PC-3 (cell line): ENCODE results near the gene NET1. TPM values are rescaled to one million over a fixed set of nuclear protein-coding genes. Genes with fewer than 3 reads are reported as not detected.
A peak's percentile ranks its signal among the peaks of the same experiment; 100 is the strongest.

Experiments used
- ATAC-seq: fragments of 200-7000 bp; cut with Tn5 transposase; 2 replicates; pipeline ENCODE4 v1.9.1; 2020; ENCODE audit warnings: mild to moderate bottlenecking, moderate library complexity
- BruUV-seq: library from RNA; stranded (reverse); fragments of 400-500 nt; replicated peaks from 2 replicates; lab custom pipeline; 2021; lab: Mats Ljungman, UMichigan
- CTCF ChIA-PET: fragments of 300-600 bp; sonication (Branson Sonifier 250); formaldehyde crosslinking; loops from one replicate; lab custom pipeline; 2022; ENCODE audit warnings: antibody characterized with exemption; lab: Charles Lee
- POLR2A ChIA-PET: fragments of 300-600 bp; sonication (Branson Sonifier 250); formaldehyde crosslinking; loops from one replicate; lab custom pipeline; 2022; ENCODE audit warnings: antibody characterized with exemption; ENCODE audit not compliant: unreplicated experiment; lab: Charles Lee
- DNase-seq: peaks from one replicate; pipeline ENCODE4 v3.0.0-alpha.2; 2015
- H2AFZ ChIP-seq: fragments of 300-600 bp; sonication (generic); 2 replicates; pipeline ENCODE4 v1.6.0; 2016; ENCODE audit warnings: antibody characterized with exemption, low read length
- H3F3A ChIP-seq: fragments of 300-600 bp; sonication (generic); one replicate; pipeline ENCODE4 v1.6.0; 2017; ENCODE audit warnings: antibody characterized with exemption, low read length, control low read depth, mild to moderate bottlenecking; ENCODE audit not compliant: unreplicated experiment
- H3K27ac ChIP-seq: fragments of 300-600 bp; sonication (generic); 2 replicates; pipeline ENCODE4 v1.5.1; 2016; ENCODE audit warnings: mild to moderate bottlenecking, low read length
- H3K27me3 ChIP-seq: fragments of 300-600 bp; sonication (generic); 2 replicates; pipeline ENCODE4 v1.6.1; 2016; ENCODE audit warnings: low read length, mixed read lengths
- H3K36me3 ChIP-seq: fragments of 300-600 bp; sonication (generic); 2 replicates; pipeline ENCODE4 v1.6.1; 2016; ENCODE audit warnings: low read depth, mixed run types, low read length, mixed read lengths
- H3K4me1 ChIP-seq: fragments of 300-600 bp; sonication (generic); 2 replicates; pipeline ENCODE4 v1.5.1; 2016; ENCODE audit warnings: low read length; ENCODE audit not compliant: insufficient read depth
- H3K4me2 ChIP-seq: fragments of 300-600 bp; sonication (generic); 2 replicates; pipeline ENCODE4 v1.6.0; 2016; ENCODE audit warnings: low read length
- H3K4me3 ChIP-seq: fragments of 300-600 bp; sonication (generic); 2 replicates; pipeline ENCODE4 v1.5.1; 2016; ENCODE audit warnings: mild to moderate bottlenecking, low read length, mixed read lengths
- H3K79me2 ChIP-seq: fragments of 300-600 bp; sonication (generic); 2 replicates; pipeline ENCODE4 v1.6.1; 2017; ENCODE audit warnings: low read length, mixed read lengths
- H3K9ac ChIP-seq: fragments of 300-600 bp; sonication (generic); 2 replicates; pipeline ENCODE4 v1.6.0; 2016; ENCODE audit warnings: mild to moderate bottlenecking, low read length
- H3K9me2 ChIP-seq: fragments of 300-600 bp; sonication (generic); replicated peaks from 2 replicates; pipeline ENCODE4 v1.6.1; 2016; ENCODE audit warnings: mixed run types, low read length, mixed read lengths
- H3K9me3 ChIP-seq: fragments of 300-600 bp; sonication (generic); 2 replicates; pipeline ENCODE4 v1.6.1; 2016; ENCODE audit warnings: low read length, mixed read lengths
- H4K20me1 ChIP-seq: fragments of 300-600 bp; sonication (generic); 2 replicates; pipeline ENCODE4 v1.6.1; 2016; ENCODE audit warnings: low read length, mixed read lengths
- CTCF ChIP-seq: fragments of 300-600 bp; sonication (generic); conservative IDR thresholded peaks from 2 replicates; pipeline ENCODE4 v1.5.1; 2017; ENCODE audit warnings: antibody characterized with exemption, low read depth, mild to moderate bottlenecking, low read length
- EZH2 ChIP-seq: fragments of 300-600 bp; sonication (generic); IDR thresholded peaks from one replicate; pipeline ENCODE4 v1.6.1; 2017; ENCODE audit warnings: antibody characterized with exemption, mild to moderate bottlenecking, low read length; ENCODE audit not compliant: unreplicated experiment
- EZH2phosphoT487 ChIP-seq: fragments of 300-600 bp; sonication (generic); IDR thresholded peaks from 2 replicates; pipeline ENCODE4 v1.6.1; 2018; ENCODE audit warnings: mild to moderate bottlenecking, antibody characterized with exemption, low read length, borderline replicate concordance
- intact Hi-C: fragments of 100-400 bp; cut with micrococcal nuclease; formaldehyde crosslinking; loops from 2 replicates; pipeline ENCODE4 v1.9.0; 2023
- total RNA-seq: library from RNA; depleted of rRNA; stranded (reverse); fragments of >200 nt; gene quantifications from 2 replicates; pipeline ENCODE4 v1.2.3, GENCODE V29; 2014

NET1 gene
- total RNA-seq, 1 experiment from 2014 or later, result 88.2 TPM

GRCh38 chr10:5504146-5505072 is 92.1 kb downstream of the NET1 start:
- Histone ChIP-seq H2AFZ (no peak overlapping the region), H3K4me2 (no peak overlapping the region), H3F3A (no peaks in the 10 kb centered on the region), H3K9me2 (no peaks in the 10 kb centered on the region), H3K4me1 (peaks cover 19% of the 10 kb centered on the region), H3K79me2 (no peaks in the 10 kb centered on the region), H3K9me3 (no peaks in the 10 kb centered on the region), H4K20me1 (no peaks in the 10 kb centered on the region), H3K27ac (no peak overlapping the region), H3K4me3 (no peak overlapping the region), H3K27me3 (no peaks in the 10 kb centered on the region), H3K9ac (no peak overlapping the region), H3K36me3 (no peaks in the 10 kb centered on the region)
- no TSS peak for BruUV-seq
- intact Hi-C loops, result no loop called here
- DNase-seq, result peak; percentile 1
- no peak for TF ChIP-seq EZH2
- no peak for TF ChIP-seq EZH2phosphoT487
- TF ChIP-seq CTCF, result no peak
- ChIA-PET CTCF (no interaction called here), POLR2A (no interaction called here)
- ATAC-seq, result no peak

DNA sequence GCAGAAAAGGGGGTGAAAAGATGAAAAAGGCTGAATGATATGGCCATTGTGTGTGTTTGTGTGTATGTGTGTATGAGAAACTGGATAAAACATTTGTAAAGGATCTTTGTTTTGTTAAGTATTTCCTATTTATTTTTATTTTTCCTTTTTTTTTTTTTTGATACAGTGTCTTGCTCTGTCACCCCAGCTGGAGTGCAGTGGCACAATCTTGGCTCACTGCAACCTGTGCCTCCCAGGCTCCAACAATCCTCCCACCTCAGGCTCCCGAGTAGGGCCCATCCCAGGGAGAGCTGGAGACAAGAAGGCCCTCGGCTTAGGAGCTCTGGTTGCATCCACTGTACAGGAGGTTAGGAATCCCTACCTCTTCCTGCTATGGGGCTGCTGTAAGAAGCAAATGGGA is 93.9 kb downstream of the NET1 start:
- Histone ChIP-seq H3K9ac (no peak overlapping the region), H3K27me3 (no peaks in the 10 kb centered on the region), H3K4me3 (no peak overlapping the region), H3K36me3 (no peaks in the 10 kb centered on the region), H4K20me1 (no peaks in the 10 kb centered on the region), H3K79me2 (no peaks in the 10 kb centered on the region), H3K27ac (no peak overlapping the region), H3K4me2 (no peak overlapping the region), H3K9me2 (no peaks in the 10 kb centered on the region), H3K9me3 (no peaks in the 10 kb centered on the region), H2AFZ (no peak overlapping the region), H3F3A (no peaks in the 10 kb centered on the region), H3K4me1 (peaks cover 19% of the 10 kb centered on the region)
- intact Hi-C loops, result no loop called here
- no peak for DNase-seq
- BruUV-seq, result no TSS peak
- CTCF ChIA-PET, result no interaction called here
- POLR2A ChIA-PET, result no interaction called here
- no peak for TF ChIP-seq EZH2phosphoT487
- TF ChIP-seq CTCF, result no peak
- TF ChIP-seq EZH2, result no peak
- ATAC-seq, result no peak
